PC-9 (cell line): ENCODE results near the gene SALL3.

Experiments
- EZH2 ChIP-seq: fragments of 200-600 bp; sonication (generic); IDR thresholded peaks from 2 replicates; pipeline ENCODE4 v1.8.0; 2017; ENCODE audit warnings: antibody characterized with exemption, low read depth
- TF ChIP-seq, protein P1 (sequence below): fragments of 200-600 bp; sonication (generic); conservative IDR thresholded peaks from 2 replicates; pipeline ENCODE4 v1.6.1; 2017; ENCODE audit warnings: mixed run types, antibody characterized with exemption, mild to moderate bottlenecking, moderate library complexity

DNA sequence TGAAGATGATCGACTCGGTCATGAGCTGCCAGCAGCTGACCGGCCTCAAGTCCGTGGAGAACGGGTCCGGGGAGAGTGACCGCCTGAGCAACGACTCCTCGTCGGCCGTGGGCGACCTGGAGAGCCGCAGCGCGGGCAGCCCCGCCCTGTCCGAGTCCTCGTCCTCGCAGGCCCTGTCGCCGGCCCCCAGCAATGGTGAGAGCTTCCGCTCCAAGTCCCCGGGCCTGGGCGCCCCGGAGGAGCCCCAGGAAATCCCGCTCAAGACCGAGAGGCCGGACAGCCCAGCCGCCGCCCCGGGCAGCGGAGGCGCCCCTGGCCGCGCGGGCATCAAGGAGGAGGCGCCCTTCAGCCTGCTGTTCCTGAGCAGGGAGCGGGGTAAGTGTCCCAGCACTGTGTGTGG lies 14.9 kb downstream of the SALL3 start:
- no peak for TF ChIP-seq EZH2
- TF ChIP-seq, protein P1, sequence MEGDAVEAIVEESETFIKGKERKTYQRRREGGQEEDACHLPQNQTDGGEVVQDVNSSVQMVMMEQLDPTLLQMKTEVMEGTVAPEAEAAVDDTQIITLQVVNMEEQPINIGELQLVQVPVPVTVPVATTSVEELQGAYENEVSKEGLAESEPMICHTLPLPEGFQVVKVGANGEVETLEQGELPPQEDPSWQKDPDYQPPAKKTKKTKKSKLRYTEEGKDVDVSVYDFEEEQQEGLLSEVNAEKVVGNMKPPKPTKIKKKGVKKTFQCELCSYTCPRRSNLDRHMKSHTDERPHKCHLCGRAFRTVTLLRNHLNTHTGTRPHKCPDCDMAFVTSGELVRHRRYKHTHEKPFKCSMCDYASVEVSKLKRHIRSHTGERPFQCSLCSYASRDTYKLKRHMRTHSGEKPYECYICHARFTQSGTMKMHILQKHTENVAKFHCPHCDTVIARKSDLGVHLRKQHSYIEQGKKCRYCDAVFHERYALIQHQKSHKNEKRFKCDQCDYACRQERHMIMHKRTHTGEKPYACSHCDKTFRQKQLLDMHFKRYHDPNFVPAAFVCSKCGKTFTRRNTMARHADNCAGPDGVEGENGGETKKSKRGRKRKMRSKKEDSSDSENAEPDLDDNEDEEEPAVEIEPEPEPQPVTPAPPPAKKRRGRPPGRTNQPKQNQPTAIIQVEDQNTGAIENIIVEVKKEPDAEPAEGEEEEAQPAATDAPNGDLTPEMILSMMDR, result no peak
